ENCODE results near the gene LGI2. TPM values are rescaled to one million over a fixed set of nuclear protein-coding genes. Genes with fewer than 3 reads are reported as not detected.

The LGI2 gene
- total RNA-seq, 6 experiments from 2014 or later, result not detected

- H3K4me3 Mint-ChIP-seq, result no peak overlapping the region
- no peaks in the 10 kb centered on the region for H3K4me1 Mint-ChIP-seq (ENCODE audit: low read depth)
- H3K36me3 Mint-ChIP-seq (ENCODE audit: low read depth), result no peaks in the 10 kb centered on the region
- no peaks in the 10 kb centered on the region for H3K9me3 Mint-ChIP-seq
- no peak for TF ChIP-seq CTCF (IDR thresholded peaks at IDR 0.05)
- H3K27ac Mint-ChIP-seq, result no peak overlapping the region
- no peak for DNase-seq
- H3K27me3 Mint-ChIP-seq (ENCODE audit: insufficient read depth), result peaks cover 5% of the 10 kb centered on the region; the same call in 1 of the 2 replicates
Observed at GRCh38 chr4:24963277-24963676, 67.5 kb downstream of the LGI2 start.

- no peak for DNase-seq
- Mint-ChIP-seq H3K9me3 (no peaks in the 10 kb centered on the region; the same call in 1 of the 2 replicates), H3K27me3 (ENCODE audit: insufficient read depth) (no peaks in the 10 kb centered on the region; the same call in 1 of the 2 replicates), H3K4me1 (ENCODE audit: low read depth) (no peaks in the 10 kb centered on the region), H3K27ac (no peak overlapping the region), H3K36me3 (ENCODE audit: low read depth) (no peaks in the 10 kb centered on the region), H3K4me3 (no peak overlapping the region)
- TF ChIP-seq CTCF (IDR thresholded peaks at IDR 0.05), result no peak
Observed at GRCh38 chr4:24957886-24958285, 72.9 kb downstream of the LGI2 start.

GRCh38 chr4:24956763-24957162 lies 74.0 kb downstream of the LGI2 start:
- no peaks in the 10 kb centered on the region for H3K4me1 Mint-ChIP-seq (ENCODE audit: low read depth)
- TF ChIP-seq CTCF (IDR thresholded peaks at IDR 0.05), result no peak
- no peaks in the 10 kb centered on the region; the same call in 1 of the 2 replicates for H3K9me3 Mint-ChIP-seq
- H3K4me3 Mint-ChIP-seq, result no peak overlapping the region
- no peak for DNase-seq
- H3K27me3 Mint-ChIP-seq (ENCODE audit: insufficient read depth), result no peaks in the 10 kb centered on the region; the same call in 1 of the 2 replicates
- H3K36me3 Mint-ChIP-seq (ENCODE audit: low read depth), result no peaks in the 10 kb centered on the region
- H3K27ac Mint-ChIP-seq, result no peak overlapping the region

- no peaks in the 10 kb centered on the region for H3K36me3 Mint-ChIP-seq (ENCODE audit: low read depth)
Observed at GRCh38 chr4:24956091-24956490, 74.7 kb downstream of the LGI2 start.

GRCh38 chr4:24952667-24953066 lies 78.1 kb downstream of the LGI2 start:
- no peak overlapping the region for H3K4me3 Mint-ChIP-seq
- no peak for TF ChIP-seq CTCF (IDR thresholded peaks at IDR 0.05)
- no peaks in the 10 kb centered on the region for H3K36me3 Mint-ChIP-seq (ENCODE audit: low read depth)
- H3K27ac Mint-ChIP-seq, result no peak overlapping the region
- H3K9me3 Mint-ChIP-seq, result no peaks in the 10 kb centered on the region; the same call in 1 of the 2 replicates
- H3K4me1 Mint-ChIP-seq (ENCODE audit: low read depth), result no peaks in the 10 kb centered on the region
- H3K27me3 Mint-ChIP-seq (ENCODE audit: insufficient read depth), result peaks cover 19% of the 10 kb centered on the region
- DNase-seq, result no peak

More at GRCh38 chr4:24956091-24956490, 74.7 kb downstream of the LGI2 start:
- Mint-ChIP-seq H3K4me1 (ENCODE audit: low read depth) (no peaks in the 10 kb centered on the region), H3K9me3 (no peaks in the 10 kb centered on the region; the same call in 1 of the 2 replicates), H3K4me3 (no peak overlapping the region), H3K27me3 (ENCODE audit: insufficient read depth) (peaks cover under 1% of the 10 kb centered on the region; the same call in 1 of the 2 replicates), H3K27ac (no peak overlapping the region)
- TF ChIP-seq CTCF (IDR thresholded peaks at IDR 0.05), result no peak
- DNase-seq, result no peak

- TF ChIP-seq CTCF (IDR thresholded peaks at IDR 0.05), result no peak
- Mint-ChIP-seq H3K9me3 (no peaks in the 10 kb centered on the region; the same call in 1 of the 2 replicates), H3K27ac (no peak overlapping the region), H3K36me3 (ENCODE audit: low read depth) (no peaks in the 10 kb centered on the region), H3K4me3 (no peak overlapping the region), H3K27me3 (ENCODE audit: insufficient read depth) (peaks cover 24% of the 10 kb centered on the region), H3K4me1 (ENCODE audit: low read depth) (no peaks in the 10 kb centered on the region)
- DNase-seq, result no peak
Observed at GRCh38 chr4:24949970-24950369, 80.8 kb downstream of the LGI2 start.
